ENCODE results near the gene CYP4F22.
"Not testable (repeated sequence)": the region's sequence is repeated elsewhere in the genome, so short reads cannot be mapped to it uniquely, and the experiment has no call there.

Gene CYP4F22

DNA sequence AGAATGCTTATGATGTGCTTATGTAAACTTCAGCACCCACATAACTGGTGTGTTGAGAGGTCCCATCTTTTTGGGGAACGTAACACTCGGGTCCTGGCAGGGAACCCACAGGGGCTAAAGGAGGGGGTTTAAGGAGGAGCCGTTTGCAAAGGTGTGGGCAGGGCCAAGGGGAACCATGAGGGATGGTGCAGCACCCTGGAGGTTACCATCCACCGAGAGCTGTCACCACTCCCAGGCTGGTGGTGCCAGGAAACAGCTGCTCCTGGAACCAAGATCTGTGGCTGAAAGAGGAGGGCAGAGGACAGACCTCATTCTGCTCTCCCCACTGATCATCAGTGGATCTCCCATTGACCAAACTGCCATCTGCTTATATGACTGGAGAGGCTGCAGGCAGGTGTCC is 83.5 kb downstream of the CYP4F22 start:
- no peak overlapping the region for H3K4me3 ChIP-seq (ENCODE audit: low read length)
- TF ChIP-seq, protein P1, sequence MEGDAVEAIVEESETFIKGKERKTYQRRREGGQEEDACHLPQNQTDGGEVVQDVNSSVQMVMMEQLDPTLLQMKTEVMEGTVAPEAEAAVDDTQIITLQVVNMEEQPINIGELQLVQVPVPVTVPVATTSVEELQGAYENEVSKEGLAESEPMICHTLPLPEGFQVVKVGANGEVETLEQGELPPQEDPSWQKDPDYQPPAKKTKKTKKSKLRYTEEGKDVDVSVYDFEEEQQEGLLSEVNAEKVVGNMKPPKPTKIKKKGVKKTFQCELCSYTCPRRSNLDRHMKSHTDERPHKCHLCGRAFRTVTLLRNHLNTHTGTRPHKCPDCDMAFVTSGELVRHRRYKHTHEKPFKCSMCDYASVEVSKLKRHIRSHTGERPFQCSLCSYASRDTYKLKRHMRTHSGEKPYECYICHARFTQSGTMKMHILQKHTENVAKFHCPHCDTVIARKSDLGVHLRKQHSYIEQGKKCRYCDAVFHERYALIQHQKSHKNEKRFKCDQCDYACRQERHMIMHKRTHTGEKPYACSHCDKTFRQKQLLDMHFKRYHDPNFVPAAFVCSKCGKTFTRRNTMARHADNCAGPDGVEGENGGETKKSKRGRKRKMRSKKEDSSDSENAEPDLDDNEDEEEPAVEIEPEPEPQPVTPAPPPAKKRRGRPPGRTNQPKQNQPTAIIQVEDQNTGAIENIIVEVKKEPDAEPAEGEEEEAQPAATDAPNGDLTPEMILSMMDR (conservative IDR thresholded peaks at IDR 0.05; ENCODE audit: low read length) = no peak
- no peak for DNase-seq (ENCODE audit: low read depth)

DNA sequence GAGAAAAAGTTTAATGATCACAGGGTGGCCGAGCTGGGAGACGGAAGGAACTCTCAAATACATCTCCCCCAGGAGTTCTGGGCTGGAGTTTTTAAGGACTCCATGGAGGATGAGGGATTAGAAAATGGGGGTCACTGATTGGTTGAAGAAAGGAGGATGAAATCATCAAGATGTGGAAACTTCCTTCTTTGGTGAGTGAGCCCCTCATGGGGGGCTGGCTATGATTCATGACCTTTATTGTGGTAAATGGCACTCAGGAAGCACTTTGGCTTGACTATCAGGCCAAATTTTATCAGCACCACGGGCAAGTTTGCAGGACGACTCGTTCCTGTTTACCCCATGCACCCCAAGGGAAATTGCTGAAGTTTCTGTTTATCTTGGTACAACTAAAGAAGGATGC is 84.2 kb downstream of the CYP4F22 start:
- not testable (repeated sequence) for H3K4me3 ChIP-seq (ENCODE audit: low read length); DNase-seq (ENCODE audit: low read depth)

DNA sequence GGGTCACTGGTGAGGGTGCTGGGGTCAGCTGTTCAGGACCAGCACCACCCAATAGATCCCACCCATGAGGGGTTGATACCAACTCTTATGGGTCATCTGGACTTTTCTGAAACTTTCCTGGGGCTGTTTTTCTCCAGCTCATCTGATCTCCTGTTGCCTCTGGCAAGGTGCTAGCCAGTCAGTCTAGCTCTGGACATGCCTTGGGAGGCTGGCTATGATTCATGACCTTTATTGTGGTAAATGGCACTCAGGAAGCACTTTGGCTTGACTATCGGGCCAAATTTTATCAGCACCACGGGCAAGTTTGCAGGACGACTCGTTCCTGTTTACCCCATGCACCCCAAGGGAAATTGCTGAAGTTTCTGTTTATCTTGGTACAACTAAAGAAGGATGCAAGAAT is 85.4 kb downstream of the CYP4F22 start:
- H3K4me3 ChIP-seq (ENCODE audit: low read length); DNase-seq (ENCODE audit: low read depth): not testable (repeated sequence)

DNA sequence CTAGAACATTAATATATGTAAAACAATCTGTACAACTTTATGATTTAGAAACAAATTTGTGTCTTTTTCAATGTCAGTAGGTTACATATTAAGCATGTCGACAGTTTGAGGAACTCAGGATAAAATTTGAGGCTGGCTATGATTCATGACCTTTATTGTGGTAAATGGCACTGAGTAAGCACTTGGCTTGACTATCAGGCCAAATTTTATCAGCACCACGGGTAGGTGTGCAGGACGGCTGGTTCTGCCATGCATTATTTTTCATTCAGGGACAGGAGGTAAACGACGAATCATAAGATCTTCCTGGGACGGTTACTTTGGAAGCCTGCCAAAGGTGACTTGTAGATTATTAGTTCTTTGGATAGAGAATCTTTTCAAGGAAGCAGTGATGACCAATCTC is 86.7 kb downstream of the CYP4F22 start:
- no peak overlapping the region for H3K4me3 ChIP-seq (ENCODE audit: low read length)
- DNase-seq (ENCODE audit: low read depth) = no peak
- TF ChIP-seq, protein P1 (conservative IDR thresholded peaks at IDR 0.05; ENCODE audit: low read length) = no peak

All from AG10803 (cell line).